ENCODE results near the gene CHID1. TPM values are rescaled to one million over a fixed set of nuclear protein-coding genes. Genes with fewer than 3 reads are reported as not detected.

The CHID1 gene
- total and polyA plus RNA-seq, 9 of the 15 experiments (the other 6 are each of a cell fraction or from before 2014, with no cell fraction given), result 15.1 to 108 (median 39.8) TPM

- TF ChIP-seq DEAF1 (CRISPR knock-in tag; IDR thresholded peaks at IDR 0.05) (no peak), SRF (CRISPR knock-in tag; IDR thresholded peaks at IDR 0.05) (no peak), TBP (optimal IDR thresholded peaks at IDR 0.05; ENCODE audit: low read depth, low read length) (peak; percentile 27), NRF1 (conservative IDR thresholded peaks at IDR 0.05 in 1 of 2, IDR thresholded peaks at IDR 0.05 in 1 of 2) (peak in 1 of 2 experiments; percentile 27; a peak in 1 of 4 replicates), SMAD3 (CRISPR knock-in tag; conservative IDR thresholded peaks at IDR 0.05) (no peak), TSC22D4 (tag; IDR thresholded peaks at IDR 0.05) (no peak), DPF2 (IDR thresholded peaks at IDR 0.05) (no peak), MTF1 (CRISPR knock-in tag; IDR thresholded peaks at IDR 0.05; ENCODE audit: borderline replicate concordance) (no peak), ZNF507 (tag; conservative IDR thresholded peaks at IDR 0.05) (no peak), ZBTB5 (IDR thresholded peaks at IDR 0.05) (no peak), POLR2G (IDR thresholded peaks at IDR 0.05; ENCODE audit: low read depth, low read length) (peak; percentile 83), MBD2 (IDR thresholded peaks at IDR 0.05; ENCODE audit: borderline replicate concordance, low read depth) (peak; percentile 20; the same call in 1 of the 2 replicates), MEIS2 (IDR thresholded peaks at IDR 0.05; ENCODE audit: partially characterized antibody) (no peak), TEAD1 (CRISPR knock-in tag; IDR thresholded peaks at IDR 0.05) (0 out of 4 replicates have a peak, but pooled peaks of 1 of the 2 experiments have one; percentile 30), KLF16 (IDR thresholded peaks at IDR 0.05) (no peak), ATF7 (IDR thresholded peaks at IDR 0.05) (peak; percentile 95), JUND (IDR thresholded peaks at IDR 0.05; ENCODE audit: borderline replicate concordance, low read depth, low read length) (peak; percentile 73), JUND (tag; IDR thresholded peaks at IDR 0.05; ENCODE audit: borderline replicate concordance, low read depth, low read length) (no peak), ZBED1 (IDR thresholded peaks at IDR 0.05) (no peak), ETS1 (conservative IDR thresholded peaks at IDR 0.05; ENCODE audit: control insufficient read depth, low read depth, low read length) (peak; percentile 57; the same call in 1 of the 2 replicates), E2F6 (IDR thresholded peaks at IDR 0.05; ENCODE audit: borderline replicate concordance in 1 of 2, extremely low read depth in 1 of 2, insufficient read depth in 1 of 2, insufficient read length in 1 of 2, low read depth in 1 of 2, low read length in 1 of 2, poor library complexity in 1 of 2, severe bottlenecking in 1 of 2) (peak in 1 of 2 experiments; percentile 76), PHB (CRISPR knock-in tag; IDR thresholded peaks at IDR 0.05) (no peak)
Measured at GRCh38 chr11:833114-833791, 77.4 kb downstream of the CHID1 start (continued).
